Calu3 (cell line): ENCODE data around the gene TMEM62. TPM values are rescaled to one million over a fixed set of nuclear protein-coding genes. Genes with fewer than 3 reads are reported as not detected.

Source experiments
- BruUV-seq: library from RNA; stranded (reverse); fragments of 400-500 nt; replicated peaks from 2 replicates; lab custom pipeline; 2021; lab: Mats Ljungman, UMichigan
- CTCF ChIA-PET: fragments of 300-600 bp; sonication (Branson Sonifier 250); formaldehyde crosslinking; loops from one replicate; lab custom pipeline; 2022; ENCODE audit warnings: antibody characterized with exemption; lab: Charles Lee
- DNase-seq: peaks from one replicate; pipeline ENCODE4 v3.0.0; 2022
- H3K27ac Mint-ChIP-seq: one replicate; pipeline ENCODE4 v1.8.0; 2022; ENCODE audit warnings: mixed read lengths; ENCODE audit not compliant: unreplicated experiment
- H3K27me3 Mint-ChIP-seq: one replicate; pipeline ENCODE4 v1.8.0; 2022; ENCODE audit warnings: mixed read lengths; ENCODE audit not compliant: unreplicated experiment
- H3K36me3 Mint-ChIP-seq: one replicate; pipeline ENCODE4 v1.8.0; 2022; ENCODE audit warnings: mild to moderate bottlenecking, moderate library complexity, mixed read lengths; ENCODE audit not compliant: insufficient read depth, unreplicated experiment
- H3K4me1 Mint-ChIP-seq: one replicate; pipeline ENCODE4 v1.8.0; 2022; ENCODE audit warnings: mild to moderate bottlenecking, low read depth, mixed read lengths; ENCODE audit not compliant: unreplicated experiment
- H3K4me3 Mint-ChIP-seq: one replicate; pipeline ENCODE4 v1.8.0; 2022; ENCODE audit warnings: mild to moderate bottlenecking, low read depth, moderate library complexity, mixed read lengths; ENCODE audit not compliant: unreplicated experiment
- H3K9me3 Mint-ChIP-seq: one replicate; pipeline ENCODE4 v1.8.0; 2022; ENCODE audit warnings: low read depth, mixed read lengths; ENCODE audit not compliant: unreplicated experiment
- CTCF ChIP-seq: fragments of 200-600 bp; IDR thresholded peaks from one replicate; pipeline ENCODE4 v1.8.0; 2022; ENCODE audit warnings: antibody characterized with exemption; ENCODE audit not compliant: unreplicated experiment
- intact Hi-C: fragments of 100-400 bp; cut with micrococcal nuclease; formaldehyde crosslinking; loops from one replicate; pipeline ENCODE4 v1.10.0; 2022; ENCODE audit not compliant: unreplicated experiment
- total RNA-seq: library from RNA; stranded (reverse); gene quantifications from 2 replicates; pipeline ENCODE4 v1.2.3, GENCODE V29; 2022

The TMEM62 gene
- total RNA-seq, 1 experiment from 2014 or later, result 25.4 TPM

- BruUV-seq, result no TSS peak
These were observed 93.3 kb downstream of the TMEM62 start for GRCh38 chr15:43226436-43227305.

DNA sequence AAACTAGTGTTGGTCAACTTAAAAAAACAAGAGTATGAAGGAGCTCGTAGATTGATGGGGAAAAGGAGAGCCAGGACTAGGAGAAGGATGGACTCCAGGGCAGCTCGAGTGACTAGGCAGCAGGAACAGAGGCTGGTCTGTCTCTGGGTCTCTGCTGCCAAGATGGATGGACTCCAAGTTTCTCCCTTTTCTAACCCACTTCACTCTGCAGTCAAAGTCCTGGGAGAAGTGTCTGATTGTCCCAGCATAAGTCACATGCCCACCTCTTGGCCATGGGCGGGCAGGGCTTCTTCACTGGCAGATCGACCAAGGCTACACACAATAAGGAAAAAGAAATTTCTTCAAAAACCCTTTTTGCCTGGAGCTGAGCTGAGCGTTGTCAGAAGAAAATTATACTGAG, 96.6 kb downstream of the TMEM62 start:
- CTCF ChIA-PET, result no interaction called here
- intact Hi-C loops, result no loop called here
- no TSS peak for BruUV-seq
- no peak overlapping the region for H3K27ac Mint-ChIP-seq
- H3K4me1 Mint-ChIP-seq, result no peaks in the 10 kb centered on the region
- no peak overlapping the region for H3K4me3 Mint-ChIP-seq
- DNase-seq, result no peak
- no peaks in the 10 kb centered on the region for H3K36me3 Mint-ChIP-seq
- TF ChIP-seq CTCF, result no peak
- H3K9me3 Mint-ChIP-seq, result no peaks in the 10 kb centered on the region
- peaks cover 32% of the 10 kb centered on the region for H3K27me3 Mint-ChIP-seq

More at GRCh38 chr15:43226436-43227305, 93.3 kb downstream of the TMEM62 start:
- DNase-seq, result no peak
- Mint-ChIP-seq H3K36me3 (no peaks in the 10 kb centered on the region), H3K9me3 (no peaks in the 10 kb centered on the region), H3K27me3 (peaks cover 26% of the 10 kb centered on the region), H3K4me1 (no peaks in the 10 kb centered on the region), H3K27ac (no peak overlapping the region), H3K4me3 (no peak overlapping the region)
- no peak for TF ChIP-seq CTCF
- CTCF ChIA-PET, result interaction anchor here (1.6 to 2.4 kb wide), 2 partner anchors 15 to 59 kb away, joined by 5 to 55 read pairs; no protein-coding TSS in a partner anchor
- intact Hi-C loops, result no loop called here

DNA sequence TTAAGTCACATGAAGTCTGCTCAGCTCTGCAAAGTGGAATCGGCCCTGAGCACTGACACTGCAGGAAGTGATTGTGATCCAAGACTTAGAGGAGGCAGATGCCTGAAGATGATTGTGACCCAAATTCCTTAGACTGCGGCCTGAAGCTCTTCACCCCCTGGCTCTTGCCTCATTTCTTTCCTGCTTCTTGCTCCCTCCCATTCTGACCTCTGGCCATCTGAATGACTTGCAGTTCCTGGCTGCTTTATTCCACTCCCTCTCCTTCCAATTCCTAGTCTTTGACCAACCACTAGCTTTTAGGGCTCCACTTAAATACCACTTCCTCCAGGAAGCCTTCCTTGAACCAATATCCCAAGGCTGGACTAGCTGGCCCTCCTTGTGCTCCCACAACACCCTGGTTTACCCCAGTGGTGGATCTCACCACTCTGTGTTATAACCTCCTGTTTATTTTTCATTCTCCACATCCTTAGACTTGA, 97.3 kb downstream of the TMEM62 start:
- Mint-ChIP-seq H3K4me3 (no peak overlapping the region), H3K4me1 (no peaks in the 10 kb centered on the region), H3K27me3 (peaks cover 39% of the 10 kb centered on the region), H3K36me3 (no peaks in the 10 kb centered on the region), H3K9me3 (no peaks in the 10 kb centered on the region), H3K27ac (no peak overlapping the region)
- BruUV-seq, result no TSS peak
- intact Hi-C loops, result no loop called here
- no peak for TF ChIP-seq CTCF
- no peak for DNase-seq
- CTCF ChIA-PET, result no interaction called here

- intact Hi-C loops, result no loop called here
- no peak for TF ChIP-seq CTCF
- H3K9me3 Mint-ChIP-seq, result no peaks in the 10 kb centered on the region
- no peak for DNase-seq
- no peak overlapping the region for H3K4me3 Mint-ChIP-seq
- CTCF ChIA-PET, result no interaction called here
- no peaks in the 10 kb centered on the region for H3K4me1 Mint-ChIP-seq
- H3K27ac Mint-ChIP-seq, result no peak overlapping the region
- BruUV-seq, result no TSS peak
- peaks cover 43% of the 10 kb centered on the region for H3K27me3 Mint-ChIP-seq
- H3K36me3 Mint-ChIP-seq, result no peaks in the 10 kb centered on the region
These were observed 99.0 kb downstream of the TMEM62 start for GRCh38 chr15:43232289-43232874.

Other genes starting within 250 kb of the TMEM62 start
- gene TTBK2, start 212.8 kb upstream of the TMEM62 start, total RNA-seq, result 5.3 TPM in 2 replicates
- 15.8 and 18.6 TPM in 2 replicates for gene UBR1, start 27.5 kb upstream of the TMEM62 start, total RNA-seq
- gene CCNDBP1, start 51.8 kb downstream of the TMEM62 start, total RNA-seq, result 13.7 and 15.8 TPM in 2 replicates
- gene EPB42, start 87.4 kb downstream of the TMEM62 start, total RNA-seq, result not detected in 2 replicates
- not detected in 2 replicates for gene TGM5, start 133.3 kb downstream of the TMEM62 start, total RNA-seq
- not detected in 2 replicates for gene TGM7, start 168.7 kb downstream of the TMEM62 start, total RNA-seq
- gene LCMT2, start 197.0 kb downstream of the TMEM62 start, total RNA-seq, result 4.3 and 5.1 TPM in 2 replicates
- 18.6 and 27.1 TPM in 2 replicates for gene ZSCAN29, start 237.5 kb downstream of the TMEM62 start, total RNA-seq
- 19.3 and 22.7 TPM in 2 replicates for gene TUBGCP4, start 237.5 kb downstream of the TMEM62 start, total RNA-seq